Activated CD8-positive, alpha-beta memory T cell treated with anti-CD3 and anti-CD28 coated beads, Interleukin-2, amount 10 ng/mL, durations not matched to agents 7 days and 5 days (primary cell): ENCODE measurements around the gene KCNK13. TPM values are rescaled to one million over a fixed set of nuclear protein-coding genes. Genes with fewer than 3 reads are reported as not detected.

Experiments
- ATAC-seq: fragments of 150-1000 bp; cut with Tn5 transposase; one replicate; pipeline ENCODE4 v1.10.0; 2021; ENCODE audit warnings: moderate library complexity
- CTCF ChIA-PET: fragments of 350-600 bp; sonication (Branson Sonifier 250); formaldehyde crosslinking; loops from one replicate; lab custom pipeline; 2021; ENCODE audit warnings: antibody characterized with exemption; lab: Charles Lee
- DNase-seq: peaks from one replicate; pipeline ENCODE4 v3.0.0-alpha.2; 2020
- H3K27ac Mint-ChIP-seq: one replicate; pipeline ENCODE4 v1.8.0; 2021; ENCODE audit warnings: mild to moderate bottlenecking, mixed read lengths
- H3K27me3 Mint-ChIP-seq: one replicate; pipeline ENCODE4 v1.8.0; 2021; ENCODE audit warnings: mixed read lengths
- H3K36me3 Mint-ChIP-seq: one replicate; pipeline ENCODE4 v1.8.0; 2021; ENCODE audit warnings: mild to moderate bottlenecking, mixed read lengths
- H3K4me1 Mint-ChIP-seq: one replicate; pipeline ENCODE4 v1.8.0; 2021; ENCODE audit warnings: mixed read lengths
- H3K4me3 Mint-ChIP-seq: one replicate; pipeline ENCODE4 v1.8.0; 2021; ENCODE audit warnings: mild to moderate bottlenecking, moderate library complexity, mixed read lengths
- H3K9me3 Mint-ChIP-seq: one replicate; pipeline ENCODE4 v1.8.0; 2022; ENCODE audit warnings: low read depth, mixed read lengths
- total RNA-seq, 2 experiments: library from RNA; stranded (reverse); gene quantifications; one replicate each; pipeline ENCODE4 v1.2.3, GENCODE V29; 2021

The KCNK13 gene
- total RNA-seq, 2 experiments from 2014 or later, result 0.21 to 0.23 TPM

DNA sequence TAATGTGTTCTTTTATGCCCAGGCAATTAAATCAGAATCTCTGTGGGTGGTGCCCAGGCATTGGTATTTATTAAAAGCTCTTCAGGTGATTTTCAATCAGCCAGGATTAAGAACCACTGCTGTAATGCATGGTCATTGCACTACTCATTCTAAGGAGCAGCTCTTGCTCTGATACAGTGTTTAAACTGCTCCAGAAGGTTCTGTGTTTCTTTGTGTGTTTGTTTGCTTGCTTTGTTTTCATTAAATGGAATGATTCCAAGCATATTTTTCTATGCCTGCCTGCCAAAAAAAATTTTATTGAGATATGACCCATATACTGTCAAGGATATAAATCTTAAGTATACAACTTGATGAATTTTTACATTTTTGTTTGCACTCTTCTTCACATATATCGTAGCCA lies 54.0 kb downstream of the KCNK13 start:
- Mint-ChIP-seq H3K27me3 (peaks cover 40% of the 10 kb centered on the region), H3K4me3 (no peak overlapping the region), H3K36me3 (no peaks in the 10 kb centered on the region), H3K4me1 (no peaks in the 10 kb centered on the region), H3K9me3 (no peaks in the 10 kb centered on the region), H3K27ac (no peak overlapping the region)
- CTCF ChIA-PET, result no interaction called here
- DNase-seq (no peak), ATAC-seq (no peak)

- DNase-seq (no peak), ATAC-seq (no peak)
- H3K36me3 Mint-ChIP-seq, result no peaks in the 10 kb centered on the region
- CTCF ChIA-PET, result no interaction called here
- H3K4me1 Mint-ChIP-seq, result no peaks in the 10 kb centered on the region
- no peaks in the 10 kb centered on the region for H3K9me3 Mint-ChIP-seq
- peaks cover 42% of the 10 kb centered on the region for H3K27me3 Mint-ChIP-seq
- H3K4me3 Mint-ChIP-seq, result no peak overlapping the region
- H3K27ac Mint-ChIP-seq, result no peak overlapping the region
Measured at GRCh38 chr14:90116444-90116843, 54.6 kb downstream of the KCNK13 start.

DNA sequence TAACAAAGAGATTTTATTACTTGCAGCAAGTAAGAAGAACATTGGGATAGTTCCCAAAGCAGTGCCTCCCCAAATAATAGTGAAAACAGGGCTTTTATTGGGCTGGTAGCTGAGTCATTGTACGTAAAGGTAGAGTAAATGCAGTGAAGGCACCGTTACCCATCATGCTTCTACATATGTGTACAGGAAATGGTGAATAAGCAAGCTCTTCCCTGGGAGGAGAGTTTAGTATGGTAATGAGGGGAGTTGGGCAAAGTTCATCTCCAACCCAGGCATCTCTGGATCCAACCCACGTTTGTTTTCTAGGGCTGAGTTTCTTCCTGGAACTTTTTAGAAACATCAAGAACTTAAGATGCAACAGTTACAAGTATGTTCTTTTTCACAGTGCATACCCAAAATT lies 56.2 kb downstream of the KCNK13 start:
- CTCF ChIA-PET, result no interaction called here
- H3K27me3 Mint-ChIP-seq, result peaks cover 32% of the 10 kb centered on the region
- H3K9me3 Mint-ChIP-seq, result no peaks in the 10 kb centered on the region
- ATAC-seq, result no peak
- no peaks in the 10 kb centered on the region for H3K36me3 Mint-ChIP-seq
- no peaks in the 10 kb centered on the region for H3K4me1 Mint-ChIP-seq
- no peak overlapping the region for H3K4me3 Mint-ChIP-seq
- H3K27ac Mint-ChIP-seq, result no peak overlapping the region
- no peak for DNase-seq

DNA sequence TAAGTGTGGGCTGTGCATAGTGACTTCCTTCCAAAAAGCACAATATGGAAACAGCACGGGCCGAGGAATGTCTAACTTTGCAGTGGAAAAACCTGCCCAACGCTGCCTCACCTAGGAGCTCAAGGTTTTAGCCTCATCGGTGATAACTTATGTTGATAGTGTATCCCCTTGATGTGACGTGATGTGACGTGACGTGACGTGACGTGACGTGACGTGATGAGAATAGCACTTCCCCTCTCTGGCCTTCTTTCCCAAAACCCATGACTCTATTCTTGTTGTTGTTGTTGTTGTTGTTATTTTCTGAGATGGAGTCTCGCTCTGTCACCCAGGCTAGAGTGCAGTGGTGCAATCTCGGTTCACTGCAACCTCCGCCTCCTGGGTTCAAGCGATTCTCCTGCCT lies 64.5 kb downstream of the KCNK13 start:
- no peak overlapping the region for H3K4me3 Mint-ChIP-seq
- DNase-seq (no peak), ATAC-seq (no peak)
- CTCF ChIA-PET, result no interaction called here
- no peak overlapping the region for H3K27ac Mint-ChIP-seq
- no peaks in the 10 kb centered on the region for H3K36me3 Mint-ChIP-seq
- H3K4me1 Mint-ChIP-seq, result no peaks in the 10 kb centered on the region
- H3K27me3 Mint-ChIP-seq, result peaks cover 18% of the 10 kb centered on the region
- H3K9me3 Mint-ChIP-seq, result no peaks in the 10 kb centered on the region

- ATAC-seq, result no peak
- CTCF ChIA-PET, result no interaction called here
- H3K27ac Mint-ChIP-seq, result no peak overlapping the region
- H3K4me3 Mint-ChIP-seq, result no peak overlapping the region
- no peaks in the 10 kb centered on the region for H3K4me1 Mint-ChIP-seq
- H3K9me3 Mint-ChIP-seq, result no peaks in the 10 kb centered on the region
- peaks cover 8% of the 10 kb centered on the region for H3K27me3 Mint-ChIP-seq
- DNase-seq, result no peak
- H3K36me3 Mint-ChIP-seq, result no peaks in the 10 kb centered on the region
Measured at GRCh38 chr14:90132821-90133570, 71.2 kb downstream of the KCNK13 start.

DNA sequence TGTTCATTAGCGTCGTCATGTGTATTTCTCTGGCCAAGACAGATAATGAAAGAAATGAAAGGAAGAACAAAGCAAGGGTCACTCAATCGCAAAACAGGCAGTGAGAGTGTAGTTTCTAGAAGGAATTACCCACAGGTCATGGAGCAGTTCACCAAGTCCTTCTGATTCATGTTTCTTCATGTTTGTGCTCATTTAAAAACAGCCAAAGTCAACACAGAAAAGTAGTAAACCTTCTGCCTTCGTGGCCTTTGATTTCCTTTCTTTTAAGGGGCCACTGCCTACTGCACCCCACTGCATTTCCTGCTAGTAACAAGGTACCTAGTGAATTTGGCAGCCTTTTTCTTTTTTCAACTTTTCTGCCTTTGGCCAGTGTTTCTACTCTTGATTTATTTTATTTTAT lies 75.1 kb downstream of the KCNK13 start:
- H3K36me3 Mint-ChIP-seq, result no peaks in the 10 kb centered on the region
- H3K4me3 Mint-ChIP-seq, result no peak overlapping the region
- no peaks in the 10 kb centered on the region for H3K9me3 Mint-ChIP-seq
- ATAC-seq, result no peak
- CTCF ChIA-PET, result no interaction called here
- no peak for DNase-seq
- H3K4me1 Mint-ChIP-seq, result no peaks in the 10 kb centered on the region
- peaks cover 2% of the 10 kb centered on the region for H3K27me3 Mint-ChIP-seq
- H3K27ac Mint-ChIP-seq, result no peak overlapping the region

- no peak overlapping the region for H3K27ac Mint-ChIP-seq
- H3K9me3 Mint-ChIP-seq, result no peaks in the 10 kb centered on the region
- H3K4me1 Mint-ChIP-seq, result no peaks in the 10 kb centered on the region
- H3K27me3 Mint-ChIP-seq, result peaks cover 5% of the 10 kb centered on the region
- DNase-seq (no peak), ATAC-seq (no peak)
- no peak overlapping the region for H3K4me3 Mint-ChIP-seq
- CTCF ChIA-PET, result no interaction called here
- H3K36me3 Mint-ChIP-seq, result no peaks in the 10 kb centered on the region
Measured at GRCh38 chr14:90137807-90138206, 76.0 kb downstream of the KCNK13 start.

- Mint-ChIP-seq H3K4me1 (no peaks in the 10 kb centered on the region), H3K36me3 (no peaks in the 10 kb centered on the region), H3K27ac (no peak overlapping the region), H3K9me3 (no peaks in the 10 kb centered on the region), H3K27me3 (peaks cover 14% of the 10 kb centered on the region), H3K4me3 (no peak overlapping the region)
- CTCF ChIA-PET, result no interaction called here
- no peak for ATAC-seq
- no peak for DNase-seq
Measured at GRCh38 chr14:90139199-90139598, 77.4 kb downstream of the KCNK13 start.

- H3K9me3 Mint-ChIP-seq, result no peaks in the 10 kb centered on the region
- DNase-seq, result no peak
- peaks cover 15% of the 10 kb centered on the region for H3K27me3 Mint-ChIP-seq
- H3K27ac Mint-ChIP-seq, result no peak overlapping the region
- H3K36me3 Mint-ChIP-seq, result no peaks in the 10 kb centered on the region
- H3K4me1 Mint-ChIP-seq, result no peaks in the 10 kb centered on the region
- no peak for ATAC-seq
- CTCF ChIA-PET, result no interaction called here
- no peak overlapping the region for H3K4me3 Mint-ChIP-seq
Measured at GRCh38 chr14:90140298-90140955, 78.6 kb downstream of the KCNK13 start.

DNA sequence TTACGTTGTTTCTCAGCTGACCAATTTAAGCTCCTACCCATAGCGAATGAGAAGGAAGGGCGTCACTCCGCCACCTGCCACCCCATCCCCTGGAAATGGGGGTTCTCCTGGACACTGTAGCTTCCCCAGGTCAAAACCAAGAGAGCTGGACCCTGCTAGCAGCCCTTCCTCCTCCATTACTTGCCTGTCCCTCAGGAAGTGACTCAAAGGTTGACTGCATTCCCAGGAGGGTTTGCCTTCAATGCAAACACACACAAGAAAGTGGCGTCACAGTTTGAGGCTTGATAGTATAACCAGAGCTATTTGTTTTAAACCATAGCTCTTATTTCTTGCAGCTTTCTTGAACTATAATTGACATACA lies 79.1 kb downstream of the KCNK13 start:
- no peaks in the 10 kb centered on the region for H3K9me3 Mint-ChIP-seq
- DNase-seq (no peak), ATAC-seq (no peak)
- no peaks in the 10 kb centered on the region for H3K4me1 Mint-ChIP-seq
- H3K36me3 Mint-ChIP-seq, result no peaks in the 10 kb centered on the region
- CTCF ChIA-PET, result no interaction called here
- no peak overlapping the region for H3K27ac Mint-ChIP-seq
- no peak overlapping the region for H3K4me3 Mint-ChIP-seq
- peaks cover 20% of the 10 kb centered on the region for H3K27me3 Mint-ChIP-seq

- Mint-ChIP-seq H3K36me3 (no peaks in the 10 kb centered on the region), H3K27ac (no peak overlapping the region), H3K4me3 (no peak overlapping the region), H3K4me1 (no peaks in the 10 kb centered on the region), H3K27me3 (peaks cover 6% of the 10 kb centered on the region), H3K9me3 (peaks cover 6% of the 10 kb centered on the region)
- DNase-seq, result no peak
- CTCF ChIA-PET, result no interaction called here
- no peak for ATAC-seq
Measured at GRCh38 chr14:90153429-90153828, 91.6 kb downstream of the KCNK13 start.

DNA sequence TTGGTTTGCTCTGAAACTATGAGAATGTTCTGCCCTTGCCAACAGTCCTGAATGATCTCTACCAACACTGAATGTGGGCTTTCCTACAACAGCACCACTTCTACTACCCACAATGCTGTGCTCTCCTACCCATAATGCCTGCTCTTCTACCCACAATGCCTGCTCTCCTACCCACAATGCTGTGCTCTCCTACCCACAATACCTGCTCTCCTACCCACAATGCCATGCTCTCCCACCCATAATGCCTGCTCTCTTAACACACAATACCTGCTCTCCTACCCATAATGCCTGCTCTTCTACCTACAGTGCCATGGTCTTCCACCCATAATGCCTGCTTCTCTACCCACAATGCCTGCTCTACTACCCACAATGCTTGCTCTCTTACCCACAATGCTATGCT lies 92.3 kb downstream of the KCNK13 start:
- ATAC-seq, result no peak
- Mint-ChIP-seq H3K4me1 (no peaks in the 10 kb centered on the region), H3K27me3 (peaks cover 6% of the 10 kb centered on the region), H3K36me3 (no peaks in the 10 kb centered on the region), H3K4me3 (no peak overlapping the region), H3K27ac (no peak overlapping the region), H3K9me3 (peaks cover 6% of the 10 kb centered on the region)
- CTCF ChIA-PET, result no interaction called here
- DNase-seq, result no peak

- Mint-ChIP-seq H3K4me1 (no peaks in the 10 kb centered on the region), H3K27me3 (peaks cover 30% of the 10 kb centered on the region), H3K27ac (no peak overlapping the region), H3K36me3 (no peaks in the 10 kb centered on the region), H3K4me3 (no peak overlapping the region), H3K9me3 (peaks cover 3% of the 10 kb centered on the region)
- CTCF ChIA-PET, result no interaction called here
- no peak for ATAC-seq
- no peak for DNase-seq
Measured at GRCh38 chr14:90159146-90159545, 97.4 kb downstream of the KCNK13 start.

DNA sequence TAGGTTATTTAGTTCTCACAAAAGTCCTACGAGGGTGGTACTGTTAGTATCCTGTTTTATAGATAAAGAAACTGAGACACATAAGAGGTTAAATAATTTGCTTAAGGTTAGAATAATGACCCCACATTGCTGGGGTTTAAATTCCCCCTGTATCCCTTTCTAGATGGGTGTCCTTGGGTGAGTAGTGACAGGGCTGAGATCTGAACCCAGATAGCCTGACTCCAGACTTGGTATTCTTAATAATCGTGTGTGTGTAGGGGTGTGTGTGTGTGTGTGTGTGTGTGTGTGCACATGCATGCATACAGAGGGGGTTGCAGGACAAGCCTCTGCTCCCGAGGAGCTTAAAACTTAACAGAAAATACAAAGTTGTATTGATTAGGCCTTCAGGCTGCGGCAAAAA lies 97.9 kb downstream of the KCNK13 start:
- ATAC-seq (no peak), DNase-seq (no peak)
- no peaks in the 10 kb centered on the region for H3K9me3 Mint-ChIP-seq
- no peak overlapping the region for H3K27ac Mint-ChIP-seq
- CTCF ChIA-PET, result no interaction called here
- H3K36me3 Mint-ChIP-seq, result no peaks in the 10 kb centered on the region
- H3K4me1 Mint-ChIP-seq, result no peaks in the 10 kb centered on the region
- H3K27me3 Mint-ChIP-seq, result peaks cover 30% of the 10 kb centered on the region
- H3K4me3 Mint-ChIP-seq, result no peak overlapping the region
